ENCODE results near the gene PATZ1.

Gene PATZ1

GRCh38 chr22:31300896-31301295 lies 45.2 kb downstream of the PATZ1 start:
- no peak overlapping the region for H3K4me3 ChIP-seq (replicated peaks; ENCODE audit: insufficient read depth, low read length)
- H3K27me3 ChIP-seq (ENCODE audit: insufficient read depth, poor library complexity, severe bottlenecking), result no peaks in the 10 kb centered on the region
- TF ChIP-seq SPI1 (IDR thresholded peaks at IDR 0.05; ENCODE audit: borderline replicate concordance, low read depth) (no peak), GABPA (IDR thresholded peaks at IDR 0.05; ENCODE audit: low read depth) (no peak), REST (IDR thresholded peaks at IDR 0.05; ENCODE audit: insufficient replicate concordance, low read depth) (no peak), CTCF (IDR thresholded peaks at IDR 0.05; ENCODE audit: insufficient read depth, low read length) (no peak), POLR2AphosphoS5 (IDR thresholded peaks at IDR 0.05; ENCODE audit: low read depth) (no peak)
- no peak for DNase-seq (ENCODE audit: low read depth in 1 of 2, low spot score in 1 of 2)
- H3K27ac ChIP-seq (replicated peaks), result no peak overlapping the region

- TF ChIP-seq POLR2AphosphoS5 (IDR thresholded peaks at IDR 0.05; ENCODE audit: low read depth), result no peak
- TF ChIP-seq SPI1 (IDR thresholded peaks at IDR 0.05; ENCODE audit: borderline replicate concordance, low read depth), result no peak
- no peak for TF ChIP-seq GABPA (IDR thresholded peaks at IDR 0.05; ENCODE audit: low read depth)
- no peak for TF ChIP-seq CTCF (IDR thresholded peaks at IDR 0.05; ENCODE audit: insufficient read depth, low read length)
- no peak for TF ChIP-seq REST (IDR thresholded peaks at IDR 0.05; ENCODE audit: insufficient replicate concordance, low read depth)
- Histone ChIP-seq H3K4me3 (replicated peaks; ENCODE audit: insufficient read depth, low read length) (no peak overlapping the region), H3K27ac (replicated peaks) (no peak overlapping the region), H3K27me3 (ENCODE audit: insufficient read depth, poor library complexity, severe bottlenecking) (no peaks in the 10 kb centered on the region)
- no peak for DNase-seq (ENCODE audit: low read depth in 1 of 2, low spot score in 1 of 2)
These were observed 50.1 kb downstream of the PATZ1 start for GRCh38 chr22:31295831-31296657.

- TF ChIP-seq REST (IDR thresholded peaks at IDR 0.05; ENCODE audit: insufficient replicate concordance, low read depth), result no peak
- TF ChIP-seq SPI1 (IDR thresholded peaks at IDR 0.05; ENCODE audit: borderline replicate concordance, low read depth), result no peak
- TF ChIP-seq GABPA (IDR thresholded peaks at IDR 0.05; ENCODE audit: low read depth), result no peak
- no peak for TF ChIP-seq POLR2AphosphoS5 (IDR thresholded peaks at IDR 0.05; ENCODE audit: low read depth)
- no peak overlapping the region for H3K4me3 ChIP-seq (replicated peaks; ENCODE audit: insufficient read depth, low read length)
- H3K27ac ChIP-seq (replicated peaks), result no peak overlapping the region
- no peak for DNase-seq (ENCODE audit: low read depth in 1 of 2, low spot score in 1 of 2)
- no peaks in the 10 kb centered on the region for H3K27me3 ChIP-seq (ENCODE audit: insufficient read depth, poor library complexity, severe bottlenecking)
These were observed 50.8 kb downstream of the PATZ1 start for GRCh38 chr22:31295360-31295759.

Data from HL-60 (cell line).